Spleen (tissue), 7 donors: ENCODE measurements around the gene CHRM4.

Experiments used
- CTCF ChIP-seq, 11 experiments: fragments of 200-600 bp in 7 of 11; fragments of 450-650 bp in 4 of 11; sonication (generic) in 4 of 11; IDR thresholded peaks in 8 of 11; conservative IDR thresholded peaks in 3 of 11; 1 replicate in 7 of 11; 2 replicates in 4 of 11; pipeline versions ENCODE4 v1.4.0 to v1.8.0; 2016 to 2021; ENCODE audit warnings: antibody characterized with exemption in 11 of 11, inconsistent platforms in 4 of 11, mild to moderate bottlenecking in 1 of 11
- POLR2A ChIP-seq, 3 donors: fragments of 450-650 bp; IDR thresholded peaks; one replicate each; pipeline ENCODE4 v1.5.1; 2017; ENCODE audit warnings: antibody characterized with exemption in 3 of 3, mild to moderate bottlenecking in 1 of 3
- POLR2AphosphoS5 ChIP-seq, 3 donors: sonication (generic); formaldehyde crosslinking; IDR thresholded peaks; one replicate each; pipeline ENCODE4 v1.5.1; 2017; ENCODE audit warnings: antibody characterized with exemption in 3 of 3
- donor health status: DM: no; HTN: no; CAD: no; lungs with moderate emphysema.
- donor health status: DM: no; HTN: no; CAD: no.
- donor health status: DM: no; HTN: no; CAD: no.

DNA sequence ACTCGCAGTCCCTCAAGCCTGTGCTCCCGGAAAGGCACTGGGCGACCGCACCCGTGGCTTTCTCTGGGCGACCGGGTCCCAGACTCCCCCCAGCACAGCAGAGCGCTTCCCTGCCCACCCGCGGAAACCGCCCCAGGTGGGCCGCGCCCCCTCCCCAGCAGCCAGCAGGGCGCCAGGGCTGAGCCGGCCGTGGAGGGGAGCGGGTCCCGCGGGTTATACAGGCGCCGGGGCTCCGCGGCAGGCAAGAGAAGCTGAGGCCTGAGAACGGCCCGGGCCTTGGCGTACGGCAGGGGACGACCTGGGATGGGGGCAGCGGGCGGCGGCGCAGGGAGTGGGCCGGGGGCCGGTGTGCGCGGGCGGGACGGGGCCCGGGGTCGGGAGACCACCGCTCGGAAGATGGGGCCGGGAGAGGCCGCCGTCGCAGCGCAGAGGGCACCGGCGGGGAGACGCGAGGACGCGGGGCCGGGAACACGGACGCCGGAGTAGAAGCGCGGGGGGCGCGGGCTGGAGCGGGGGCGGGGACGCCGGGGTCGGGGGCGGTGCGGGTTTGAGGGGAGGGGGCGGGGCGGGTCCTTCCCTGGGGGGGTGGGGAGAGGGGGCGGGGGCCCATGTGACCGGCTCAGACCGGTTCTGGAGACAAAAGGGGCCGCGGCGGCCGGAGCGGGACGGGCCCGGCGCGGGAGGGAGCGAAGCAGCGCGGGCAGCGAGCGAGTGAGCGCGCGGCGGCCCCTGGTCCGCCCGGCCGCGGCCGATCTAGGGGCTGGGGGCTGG is 10.3 kb downstream of the CHRM4 start, which contains the start of gene MDK:
- TF ChIP-seq CTCF (IDR thresholded peaks at IDR 0.05 in 8 of 11, conservative IDR thresholded peaks at IDR 0.05 in 3 of 11), result no peak
- TF ChIP-seq POLR2AphosphoS5 (IDR thresholded peaks at IDR 0.05), result peak in 2 of 3 donors; percentile 32 to 73
- no peak for TF ChIP-seq POLR2A (IDR thresholded peaks at IDR 0.05)
